Right lobe of liver (tissue), 6 donors: ENCODE data around the gene ATF7IP. TPM values are rescaled to one million over a fixed set of nuclear protein-coding genes. Genes with fewer than 3 reads are reported as not detected.

ENCODE experiments used
- ATAC-seq, 4 donors: fragments of 200-7000 bp; cut with Tn5 transposase; one replicate each; pipeline ENCODE4 v1.9.1; 2020; ENCODE audit warnings: mild to moderate bottlenecking in 4 of 4, moderate library complexity in 4 of 4
- DNase-seq, 3 donors: peaks; one replicate each; pipeline ENCODE4 v3.0.0-alpha.2; 2020
- H3K27ac ChIP-seq, 3 donors: fragments of 200-600 bp; one replicate each; pipeline ENCODE4 v1.8.0; 2022
- H3K27me3 ChIP-seq, 2 donors: fragments of 200-600 bp; one replicate each; pipeline ENCODE4 v1.8.0; 2022
- H3K36me3 ChIP-seq, 4 donors: fragments of 200-600 bp; sonication (generic) in 1 of 4; one replicate each; pipeline versions ENCODE4 v1.5.1 to v1.8.0; 2017 to 2022; ENCODE audit warnings: control low read depth in 1 of 4
- H3K4me1 ChIP-seq, 4 donors: fragments of 200-600 bp; sonication (generic) in 1 of 4; one replicate each; pipeline versions ENCODE4 v1.5.1 to v1.8.0; 2017 to 2022; ENCODE audit warnings: control low read depth in 1 of 4
- H3K4me3 ChIP-seq, 3 donors: fragments of 200-600 bp; one replicate each; pipeline ENCODE4 v1.8.0; 2022
- H3K9me3 ChIP-seq, 4 donors: fragments of 200-600 bp; sonication (generic) in 1 of 4; one replicate each; pipeline versions ENCODE4 v1.5.1 to v1.8.0; 2017 to 2022; ENCODE audit warnings: control low read depth in 1 of 4
- CTCF ChIP-seq, 4 donors: fragments of 200-600 bp in 3 of 4; fragments of 450-650 bp in 1 of 4; IDR thresholded peaks; one replicate each; pipeline versions ENCODE4 v1.5.1 to v1.8.0; 2016 to 2022; ENCODE audit warnings: antibody characterized with exemption in 4 of 4, mild to moderate bottlenecking in 2 of 4
- POLR2A ChIP-seq: fragments of 450-650 bp; IDR thresholded peaks from one replicate; pipeline ENCODE4 v1.6.1; 2017; ENCODE audit warnings: antibody characterized with exemption, mild to moderate bottlenecking
- WGBS: methylation state at CpG from one replicate; pipeline ENCODE4 v1.1.6; 2018; ENCODE audit warnings: low coverage, low lambda C conversion rate; ENCODE audit not compliant: insufficient coverage; ENCODE audit errors: missing lambda C conversion rate; 5-methylcytosine and 5-hydroxymethylcytosine counted together
- intact Hi-C, 2 donors: fragments of 100-400 bp; cut with DNase I; formaldehyde crosslinking; loops; one replicate each; pipeline versions ENCODE4 v1.11.2 to v1.14.1; 2022
- total RNA-seq, 6 experiments: library from RNA; depleted of rRNA in 2 of 6; stranded (reverse); fragments of >200 nt in 2 of 6; fragmentation: NEBNext Ultra II Directional in 3 of 6; extraction: Animal tissue kit (Norgen Biotek cat#: 25700) in 3 of 6; gene quantifications; one replicate each; pipeline versions ENCODE4 v1.1.0 to v1.2.4, GENCODE V29; 2016 to 2023
- donor health status: DM: no; HTN: yes; CAD: no.
- donor health status: DM: no; HTN: no; CAD: no.
- donor health status: DM: no; HTN: no; CAD: no.
- donor health status: DM: no; HTN: yes; CAD: no.
- donor health status: DM: no; HTN: yes; CAD: no.

Gene ATF7IP
- total RNA-seq, 6 experiments from 2014 or later, result 17.5 to 33.6 (median 27.4) TPM

- Histone ChIP-seq H3K36me3 (peaks cover 0 to 31% (median 3%) of the 10 kb centered on the region in 4 donors), H3K4me1 (peaks cover 0 to 29% (median 5%) of the 10 kb centered on the region in 4 donors), H3K9me3 (no peaks in the 10 kb centered on the region), H3K4me3 (no peak overlapping the region), H3K27me3 (no peaks in the 10 kb centered on the region), H3K27ac (peak overlapping the region in 2 of 3 donors; percentile 55 to 56)
- intact Hi-C loops, result no loop called here
- peak in 1 of 3 donors; percentile 70 for DNase-seq
- WGBS, result 25% methylated on average over 5 of the region's 5 CpGs
- ATAC-seq, result peak; percentile 95 to 99 (median 96)
- TF ChIP-seq CTCF (IDR thresholded peaks at IDR 0.05) (no peak), POLR2A (no peak)
Measured at GRCh38 chr12:14442221-14442881, 76.9 kb downstream of the ATF7IP start.

GRCh38 chr12:14443531-14443930 lies 78.0 kb downstream of the ATF7IP start:
- peak overlapping the region in 1 of 3 donors; percentile 56 for H3K27ac ChIP-seq
- H3K4me1 ChIP-seq, result peaks cover 0 to 29% (median 5%) of the 10 kb centered on the region in 4 donors
- DNase-seq (no peak), ATAC-seq (peak in 2 of 4 donors; percentile 15 to 51)
- no peaks in the 10 kb centered on the region for H3K9me3 ChIP-seq
- TF ChIP-seq POLR2A (no peak), CTCF (IDR thresholded peaks at IDR 0.05) (no peak)
- no peak overlapping the region for H3K4me3 ChIP-seq
- H3K27me3 ChIP-seq, result no peaks in the 10 kb centered on the region
- H3K36me3 ChIP-seq, result peaks cover 0 to 23% (median 6%) of the 10 kb centered on the region in 4 donors
- intact Hi-C loops, result no loop called here

GRCh38 chr12:14450479-14450878 lies 85.0 kb downstream of the ATF7IP start:
- ATAC-seq, result peak in 3 of 4 donors; percentile 66 to 79 (median 76)
- H3K9me3 ChIP-seq, result no peaks in the 10 kb centered on the region
- DNase-seq, result no peak
- intact Hi-C loops, result no loop called here
- no peak overlapping the region for H3K27ac ChIP-seq
- H3K27me3 ChIP-seq, result no peaks in the 10 kb centered on the region
- peaks cover 0 to 28% (median 8%) of the 10 kb centered on the region in 4 donors for H3K36me3 ChIP-seq
- no peak overlapping the region for H3K4me3 ChIP-seq
- TF ChIP-seq POLR2A, result no peak
- TF ChIP-seq CTCF (IDR thresholded peaks at IDR 0.05), result no peak
- H3K4me1 ChIP-seq, result peaks cover 0 to 15% (median 0%) of the 10 kb centered on the region in 4 donors

- DNase-seq, result no peak
- Histone ChIP-seq H3K27me3 (no peaks in the 10 kb centered on the region), H3K4me3 (no peak overlapping the region), H3K27ac (no peak overlapping the region), H3K36me3 (peaks cover 0 to 27% (median 11%) of the 10 kb centered on the region in 4 donors), H3K4me1 (peaks cover 0 to 15% (median 0%) of the 10 kb centered on the region in 4 donors), H3K9me3 (no peaks in the 10 kb centered on the region)
- no peak for ATAC-seq
- intact Hi-C loops, result no loop called here
- 75% methylated on average over 4 of the region's 4 CpGs for WGBS
- TF ChIP-seq CTCF (IDR thresholded peaks at IDR 0.05), result no peak
- TF ChIP-seq POLR2A, result no peak
Measured at GRCh38 chr12:14452336-14452735, 86.9 kb downstream of the ATF7IP start.
